HCT116 (cell line): ENCODE measurements around the gene BEX3. TPM values are rescaled to one million over a fixed set of nuclear protein-coding genes. Genes with fewer than 3 reads are reported as not detected.
"Not testable (repeated sequence)": the region's sequence is repeated elsewhere in the genome, so short reads cannot be mapped to it uniquely, and the experiment has no call there.

ENCODE experiments used
- ATAC-seq: fragments of 200-7000 bp; cut with Tn5 transposase; 2 replicates; pipeline ENCODE4 v1.9.1; 2020; ENCODE audit warnings: mild to moderate bottlenecking, moderate library complexity
- BruUV-seq: library from RNA; stranded (reverse); fragments of 400-500 nt; replicated peaks from 2 replicates; lab custom pipeline; 2021; lab: Mats Ljungman, UMichigan
- CTCF ChIA-PET: fragments of 300-600 bp; sonication (Branson Sonifier 250); formaldehyde crosslinking; loops from one replicate; lab custom pipeline; 2021; ENCODE audit warnings: antibody characterized with exemption; lab: Charles Lee
- POLR2A ChIA-PET: fragments of 300-600, 350-600 bp; sonication (Branson Sonifier 250); formaldehyde crosslinking; loops from one replicate; lab custom pipeline; 2021; ENCODE audit warnings: antibody characterized with exemption; lab: Charles Lee
- RAD21 ChIA-PET, 2 experiments: fragments of 300-600 bp; sonication (Branson Sonifier 250); formaldehyde crosslinking; loops; one replicate each; lab custom pipeline; 2023; ENCODE audit warnings: low total read pairs in 2 of 2; ENCODE audit not compliant: uncharacterized antibody in 2 of 2, unreplicated experiment in 2 of 2, low non-redundant PET in 1 of 2; lab: Charles Lee
- DNase-seq: peaks from one replicate; pipeline ENCODE4 v3.0.0-alpha.2; 2010; ENCODE audit warnings: low read depth, low spot score
- H2AFZ ChIP-seq: fragments of 200-600 bp; shearing (Covaris generic), sonication (generic); 2 replicates; pipeline ENCODE4 v1.6.1; 2017; ENCODE audit warnings: low read depth, mixed run types, mixed read lengths, antibody characterized with exemption, low read length; ENCODE audit not compliant: poor library complexity, severe bottlenecking
- H3K27ac ChIP-seq: 2 replicates; pipeline ENCODE4 v1.5.1; 2012; ENCODE audit warnings: low read depth, low read length
- H3K27me3 ChIP-seq: fragments of 200-600 bp; sonication (generic); 2 replicates; pipeline ENCODE4 v1.6.1; 2016; ENCODE audit warnings: mixed run types, low read length, mixed read lengths; ENCODE audit not compliant: insufficient read depth
- H3K36me3 ChIP-seq, 2 experiments: fragments of 200-500 bp in 1 of 2; fragments of 200-600 bp in 1 of 2; sonication (Bioruptor generic) in 1 of 2; sonication (generic) in 1 of 2; 2 replicates each; pipeline versions ENCODE4 v1.5.1 to v1.6.1; 2014 to 2016; ENCODE audit warnings: low read length in 2 of 2, inconsistent platforms in 1 of 2, mixed read lengths in 1 of 2, mixed run types in 1 of 2; ENCODE audit not compliant: insufficient read depth in 2 of 2, control insufficient read depth in 1 of 2
- H3K4me1 ChIP-seq, 2 experiments: fragments of 200-600 bp in 1 of 2; sonication (generic) in 1 of 2; 2 replicates each; pipeline versions ENCODE4 v1.5.1 to v1.6.1; 2012 to 2017; ENCODE audit warnings: low read length in 2 of 2, inconsistent platforms in 1 of 2, mild to moderate bottlenecking in 1 of 2, mixed read lengths in 1 of 2, mixed run types in 1 of 2, moderate library complexity in 1 of 2; ENCODE audit not compliant: insufficient read depth in 2 of 2, control insufficient read depth in 1 of 2
- H3K4me2 ChIP-seq: fragments of 200-600 bp; sonication (generic); 2 replicates; pipeline ENCODE4 v1.6.1; 2017; ENCODE audit warnings: mixed run types, low read length, mixed read lengths
- H3K4me3 ChIP-seq, 2 experiments: fragments of 200-600 bp in 1 of 2; sonication (generic) in 1 of 2; replicated peaks in 1 of 2; 2 replicates each; pipeline ENCODE4 v1.5.1; 2011 to 2016; ENCODE audit warnings: low read length in 2 of 2, control low read depth in 1 of 2, low read depth in 1 of 2, mild to moderate bottlenecking in 1 of 2, mixed read lengths in 1 of 2, mixed run types in 1 of 2
- H3K79me2 ChIP-seq: fragments of 200-600 bp; sonication (generic); 2 replicates; pipeline ENCODE4 v1.6.1; 2017; ENCODE audit warnings: mild to moderate bottlenecking, mixed run types, low read length, moderate library complexity, mixed read lengths; ENCODE audit not compliant: insufficient read depth
- H3K9ac ChIP-seq: fragments of 200-600 bp; sonication (generic); 2 replicates; pipeline ENCODE4 v1.6.1; 2016; ENCODE audit warnings: low read length, mixed read lengths
- H3K9me2 ChIP-seq: fragments of 200-600 bp; sonication (generic), shearing (Covaris generic); 2 replicates; pipeline ENCODE4 v1.6.1; 2017; ENCODE audit warnings: mixed run types, mild to moderate bottlenecking, moderate library complexity; ENCODE audit not compliant: insufficient read depth
- H3K9me3 ChIP-seq, 2 experiments: fragments of 200-500 bp in 1 of 2; fragments of 200-600 bp in 1 of 2; sonication (Bioruptor generic) in 1 of 2; sonication (generic) in 1 of 2; 2 replicates each; pipeline ENCODE4 v1.6.1; 2014 to 2017; ENCODE audit warnings: low read length in 2 of 2, mixed read lengths in 2 of 2, inconsistent platforms in 1 of 2, low read depth in 1 of 2, mild to moderate bottlenecking in 1 of 2, mixed run types in 1 of 2, moderate library complexity in 1 of 2; ENCODE audit not compliant: control insufficient read depth in 1 of 2, insufficient read depth in 1 of 2
- H4K20me1 ChIP-seq: fragments of 200-600 bp; sonication (generic), shearing (Covaris generic); 2 replicates; pipeline ENCODE4 v1.6.1; 2017; ENCODE audit warnings: mixed run types, mild to moderate bottlenecking, moderate library complexity; ENCODE audit not compliant: insufficient read depth
- EZH2phosphoT487 ChIP-seq: fragments of 200-600 bp; IDR thresholded peaks from 2 replicates; pipeline ENCODE4 v1.6.1; 2018; ENCODE audit warnings: antibody characterized with exemption, borderline replicate concordance
- FOSL1 ChIP-seq: IDR thresholded peaks from 2 replicates; pipeline ENCODE4 v1.6.1; 2012; ENCODE audit warnings: low read depth
- JUND ChIP-seq: IDR thresholded peaks from 2 replicates; pipeline ENCODE4 v1.6.1; 2012
- SIN3A ChIP-seq: IDR thresholded peaks from 2 replicates; pipeline ENCODE4 v1.6.1; 2012; ENCODE audit warnings: low read depth
- YY1 ChIP-seq: IDR thresholded peaks from 2 replicates; pipeline ENCODE4 v1.6.1; 2011; ENCODE audit warnings: low read length, low read depth, moderate library complexity, mild to moderate bottlenecking; ENCODE audit not compliant: insufficient replicate concordance; ENCODE audit errors: extremely low read depth
- ZNF274 ChIP-seq: fragments of 200-500 bp; sonication (Bioruptor generic); IDR thresholded peaks from 2 replicates; pipeline ENCODE4 v1.6.1; 2014; ENCODE audit warnings: mild to moderate bottlenecking, low read depth, low read length, inconsistent platforms
- intact Hi-C: fragments of 100-400 bp; cut with micrococcal nuclease; formaldehyde crosslinking; loops from 2 replicates; pipeline ENCODE4 v1.10.0; 2022
- total RNA-seq: library from RNA; stranded (reverse); gene quantifications from one replicate; pipeline ENCODE4 v1.2.1, GENCODE V29; 2021; ENCODE audit not compliant: unreplicated experiment
- TF ChIP-seq, protein P1 (sequence below): IDR thresholded peaks from 2 replicates; pipeline ENCODE4 v1.6.1; 2012; ENCODE audit warnings: low read depth

The BEX3 gene
- total RNA-seq, 1 experiment from 2014 or later = 86.2 TPM

GRCh38 chrX:103384672-103385071, 8.3 kb downstream of the BEX3 start (continued):
- TF ChIP-seq YY1 (no peak), ZNF274 (no peak), JUND (no peak)
- TF ChIP-seq, all 23 proteins: peak for 0

DNA sequence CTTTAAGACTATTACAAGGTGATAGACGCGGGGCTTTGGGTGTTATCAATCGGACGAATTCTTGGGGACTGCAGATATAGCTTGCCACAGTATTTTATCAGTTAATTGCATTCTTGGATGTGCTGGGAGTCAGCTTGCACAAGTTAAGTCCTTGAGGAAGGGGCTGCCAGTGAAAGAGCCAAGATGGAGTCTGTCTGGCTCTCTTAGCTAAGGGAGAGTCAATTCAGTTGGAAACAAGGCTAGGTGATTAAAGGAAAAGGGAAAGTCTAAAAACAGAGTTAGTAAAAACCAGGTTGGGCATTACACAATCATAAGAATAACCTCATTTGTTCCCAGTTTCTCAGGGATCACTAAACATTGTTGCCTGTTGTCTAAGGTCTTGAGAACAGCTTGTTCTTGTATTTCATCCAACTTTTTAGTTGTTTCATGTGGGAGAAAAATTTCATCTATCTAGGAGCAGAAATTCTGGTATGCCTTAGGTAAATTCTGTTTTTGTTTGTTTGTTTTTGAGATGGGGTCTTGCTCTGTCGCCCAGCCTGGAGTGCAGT, 9.0 kb downstream of the BEX3 start:
- CTCF ChIA-PET, DNase-seq, H3K27ac ChIP-seq, H3K27me3 ChIP-seq, POLR2A ChIA-PET, ATAC-seq, H3K9ac ChIP-seq, H2AFZ ChIP-seq, RAD21 ChIA-PET, H3K4me3 ChIP-seq, intact Hi-C loops, H4K20me1 ChIP-seq, BruUV-seq, H3K79me2 ChIP-seq, H3K4me2 ChIP-seq, H3K9me3 ChIP-seq, H3K4me1 ChIP-seq, H3K36me3 ChIP-seq, H3K9me2 ChIP-seq: not testable (repeated sequence)

DNA sequence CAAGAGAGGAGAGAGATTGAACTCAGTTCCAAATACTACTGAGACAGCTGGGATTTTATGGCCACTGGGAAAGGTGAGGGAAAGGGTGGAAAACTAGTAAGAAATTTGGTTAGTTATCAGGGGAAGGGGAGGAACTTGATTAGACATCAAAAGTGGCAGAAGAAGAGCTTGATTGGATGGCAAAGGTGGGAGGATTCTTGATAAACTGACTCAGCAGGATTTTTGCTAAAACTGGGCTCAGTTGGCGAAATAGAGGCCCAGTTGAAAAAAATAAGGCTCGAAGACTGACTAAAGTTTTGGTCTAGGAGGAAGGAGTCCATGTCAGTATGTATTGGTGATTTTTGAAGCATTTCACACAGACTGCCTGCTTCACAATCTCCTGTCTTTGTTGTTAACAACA, 10.0 kb downstream of the BEX3 start:
- Histone ChIP-seq H2AFZ (no peak overlapping the region), H3K4me3 (no peak overlapping the region), H3K27ac (no peak overlapping the region), H3K36me3 (no peaks in the 10 kb centered on the region), H3K9ac (no peak overlapping the region), H3K27me3 (no peaks in the 10 kb centered on the region), H4K20me1 (no peaks in the 10 kb centered on the region), H3K79me2 (no peaks in the 10 kb centered on the region), H3K9me3 (no peaks in the 10 kb centered on the region), H3K4me1 (no peaks in the 10 kb centered on the region), H3K9me2 (no peaks in the 10 kb centered on the region), H3K4me2 (no peak overlapping the region)
- no peak for DNase-seq
- no peak for ATAC-seq
- ChIA-PET CTCF (no interaction called here), POLR2A (no interaction called here), RAD21 (no interaction called here)
- no TSS peak for BruUV-seq
- intact Hi-C loops = no loop called here
- no peak for TF ChIP-seq FOSL1
- TF ChIP-seq, protein P1, sequence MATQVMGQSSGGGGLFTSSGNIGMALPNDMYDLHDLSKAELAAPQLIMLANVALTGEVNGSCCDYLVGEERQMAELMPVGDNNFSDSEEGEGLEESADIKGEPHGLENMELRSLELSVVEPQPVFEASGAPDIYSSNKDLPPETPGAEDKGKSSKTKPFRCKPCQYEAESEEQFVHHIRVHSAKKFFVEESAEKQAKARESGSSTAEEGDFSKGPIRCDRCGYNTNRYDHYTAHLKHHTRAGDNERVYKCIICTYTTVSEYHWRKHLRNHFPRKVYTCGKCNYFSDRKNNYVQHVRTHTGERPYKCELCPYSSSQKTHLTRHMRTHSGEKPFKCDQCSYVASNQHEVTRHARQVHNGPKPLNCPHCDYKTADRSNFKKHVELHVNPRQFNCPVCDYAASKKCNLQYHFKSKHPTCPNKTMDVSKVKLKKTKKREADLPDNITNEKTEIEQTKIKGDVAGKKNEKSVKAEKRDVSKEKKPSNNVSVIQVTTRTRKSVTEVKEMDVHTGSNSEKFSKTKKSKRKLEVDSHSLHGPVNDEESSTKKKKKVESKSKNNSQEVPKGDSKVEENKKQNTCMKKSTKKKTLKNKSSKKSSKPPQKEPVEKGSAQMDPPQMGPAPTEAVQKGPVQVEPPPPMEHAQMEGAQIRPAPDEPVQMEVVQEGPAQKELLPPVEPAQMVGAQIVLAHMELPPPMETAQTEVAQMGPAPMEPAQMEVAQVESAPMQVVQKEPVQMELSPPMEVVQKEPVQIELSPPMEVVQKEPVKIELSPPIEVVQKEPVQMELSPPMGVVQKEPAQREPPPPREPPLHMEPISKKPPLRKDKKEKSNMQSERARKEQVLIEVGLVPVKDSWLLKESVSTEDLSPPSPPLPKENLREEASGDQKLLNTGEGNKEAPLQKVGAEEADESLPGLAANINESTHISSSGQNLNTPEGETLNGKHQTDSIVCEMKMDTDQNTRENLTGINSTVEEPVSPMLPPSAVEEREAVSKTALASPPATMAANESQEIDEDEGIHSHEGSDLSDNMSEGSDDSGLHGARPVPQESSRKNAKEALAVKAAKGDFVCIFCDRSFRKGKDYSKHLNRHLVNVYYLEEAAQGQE = no peak
- TF ChIP-seq EZH2phosphoT487 = no peak
- TF ChIP-seq SIN3A = no peak
